H9 (cell line): ENCODE results near the gene GAK. TPM values are rescaled to one million over a fixed set of nuclear protein-coding genes. Genes with fewer than 3 reads are reported as not detected.

Experiments used
- DNase-seq: peaks from one replicate; pipeline ENCODE4 v3.0.0-alpha.2; 2017
- H2AFZ ChIP-seq: one replicate; pipeline ENCODE4 v1.6.1; 2013; ENCODE audit warnings: mild to moderate bottlenecking, low read length, control low read depth, moderate library complexity
- H2AK5ac ChIP-seq: 2 replicates; pipeline ENCODE4 v1.6.1; 2013; ENCODE audit warnings: low read length, control low read depth, mixed read lengths; ENCODE audit not compliant: insufficient read length
- H2BK120ac ChIP-seq: one replicate; pipeline ENCODE4 v1.6.1; 2013; ENCODE audit warnings: low read depth, mild to moderate bottlenecking, low read length, control low read depth, inconsistent platforms; ENCODE audit not compliant: poor library complexity, severe bottlenecking
- H2BK12ac ChIP-seq: 2 replicates; pipeline ENCODE4 v1.6.1; 2013; ENCODE audit warnings: low read length, control low read depth, mixed read lengths, low read depth; ENCODE audit not compliant: insufficient read length
- H2BK15ac ChIP-seq: 2 replicates; pipeline ENCODE4 v1.6.1; 2013; ENCODE audit warnings: low read depth, low read length, control low read depth
- H2BK20ac ChIP-seq: one replicate; pipeline ENCODE4 v1.6.1; 2013; ENCODE audit warnings: low read depth, mild to moderate bottlenecking, low read length, control low read depth, inconsistent platforms; ENCODE audit not compliant: poor library complexity, severe bottlenecking
- H2BK5ac ChIP-seq: 2 replicates; pipeline ENCODE4 v1.6.1; 2013; ENCODE audit warnings: low read length, control low read depth, mixed read lengths; ENCODE audit not compliant: insufficient read length
- H3K14ac ChIP-seq: 2 replicates; pipeline ENCODE4 v1.6.1; 2013; ENCODE audit warnings: low read length, control low read depth; ENCODE audit not compliant: insufficient read depth
- H3K18ac ChIP-seq: 2 replicates; pipeline ENCODE4 v1.6.1; 2013; ENCODE audit warnings: low read depth, mild to moderate bottlenecking, mixed read lengths, low read length, control low read depth; ENCODE audit not compliant: insufficient read length
- H3K23ac ChIP-seq: 2 replicates; pipeline ENCODE4 v1.6.1; 2013; ENCODE audit warnings: low read length, control low read depth, mixed read lengths, low read depth; ENCODE audit not compliant: insufficient read length
- H3K23me2 ChIP-seq: 2 replicates; pipeline ENCODE4 v1.6.1; 2013; ENCODE audit warnings: low read depth, mild to moderate bottlenecking, mixed read lengths, low read length, control low read depth; ENCODE audit not compliant: insufficient read length, poor library complexity, severe bottlenecking
- H3K27ac ChIP-seq: 2 replicates; pipeline ENCODE4 v1.5.1; 2013; ENCODE audit warnings: low read length, control low read depth, mixed read lengths, low read depth; ENCODE audit not compliant: insufficient read length
- H3K27me3 ChIP-seq: 2 replicates; pipeline ENCODE4 v1.6.1; 2013; ENCODE audit warnings: low read length, control low read depth, inconsistent platforms; ENCODE audit not compliant: insufficient read depth
- H3K4ac ChIP-seq: 2 replicates; pipeline ENCODE4 v1.6.1; 2013; ENCODE audit warnings: low read depth, mild to moderate bottlenecking, control low read depth, inconsistent platforms, low read length, moderate library complexity
- H3K4me1 ChIP-seq: 2 replicates; pipeline ENCODE4 v1.6.1; 2013; ENCODE audit warnings: low read length, control low read depth, inconsistent platforms; ENCODE audit not compliant: insufficient read depth
- H3K4me2 ChIP-seq: 2 replicates; pipeline ENCODE4 v1.6.1; 2013; ENCODE audit warnings: low read length, control low read depth, mixed read lengths; ENCODE audit not compliant: insufficient read length, insufficient read depth
- H3K56ac ChIP-seq: 2 replicates; pipeline ENCODE4 v1.6.1; 2013; ENCODE audit warnings: low read depth, mild to moderate bottlenecking, mixed read lengths, low read length, control low read depth; ENCODE audit not compliant: insufficient read length
- H3K79me1 ChIP-seq: 2 replicates; pipeline ENCODE4 v1.6.1; 2013; ENCODE audit warnings: low read depth, mild to moderate bottlenecking, moderate library complexity, low read length, control low read depth, inconsistent platforms; ENCODE audit not compliant: insufficient read depth, poor library complexity, severe bottlenecking
- H3K79me2 ChIP-seq: 2 replicates; pipeline ENCODE4 v1.6.1; 2013; ENCODE audit warnings: low read length, control low read depth, inconsistent platforms; ENCODE audit not compliant: insufficient read depth
- H3K9ac ChIP-seq: 2 replicates; pipeline ENCODE4 v1.6.1; 2013; ENCODE audit warnings: low read length, control low read depth, mixed read lengths; ENCODE audit not compliant: insufficient read length; ENCODE audit errors: extremely low read depth
- H3K9me3 ChIP-seq: one replicate; pipeline ENCODE4 v1.6.1; 2013; ENCODE audit warnings: low read depth, low read length, inconsistent platforms; ENCODE audit not compliant: control insufficient read depth
- H3T11ph ChIP-seq: one replicate; pipeline ENCODE4 v1.6.1; 2013; ENCODE audit warnings: mild to moderate bottlenecking, low read length, control low read depth, inconsistent platforms
- H4K20me1 ChIP-seq: one replicate; pipeline ENCODE4 v1.6.1; 2013; ENCODE audit not compliant: control insufficient read depth, insufficient read length, insufficient read depth
- H4K5ac ChIP-seq: 2 replicates; pipeline ENCODE4 v1.6.1; 2013; ENCODE audit warnings: low read depth, mild to moderate bottlenecking, mixed read lengths, low read length, control low read depth; ENCODE audit not compliant: insufficient read length
- H4K8ac ChIP-seq: replicated peaks from 2 replicates; pipeline ENCODE4 v1.6.1; 2013; ENCODE audit warnings: low read length, control low read depth, mixed read lengths, low read depth; ENCODE audit not compliant: insufficient read length
- H4K91ac ChIP-seq: 2 replicates; pipeline ENCODE4 v1.6.1; 2013; ENCODE audit warnings: low read depth, mild to moderate bottlenecking, moderate library complexity, mixed read lengths, low read length, control low read depth; ENCODE audit not compliant: insufficient read length
- H3K27ac Mint-ChIP-seq, 3 experiments: 2 replicates in 2 of 3; 3 replicates in 1 of 3; pipeline ENCODE4 v1.8.0; 2020 to 2021; ENCODE audit warnings: mixed read lengths in 3 of 3, mild to moderate bottlenecking in 1 of 3, moderate library complexity in 1 of 3
- H3K27me3 Mint-ChIP-seq: 2 replicates; pipeline ENCODE4 v1.8.0; 2021; ENCODE audit warnings: low read depth, mild to moderate bottlenecking, moderate library complexity, mixed read lengths
- H3K36me3 Mint-ChIP-seq, 3 experiments: 2 replicates in 2 of 3; 3 replicates in 1 of 3; pipeline ENCODE4 v1.8.0; 2020 to 2021; ENCODE audit warnings: low read depth in 3 of 3, mixed read lengths in 3 of 3; ENCODE audit not compliant: insufficient read depth in 1 of 3
- H3K4me1 Mint-ChIP-seq, 2 experiments: 2 replicates each; pipeline ENCODE4 v1.8.0; 2020; ENCODE audit warnings: mixed read lengths in 2 of 2
- H3K4me3 Mint-ChIP-seq, 2 experiments: 2 replicates in 1 of 2; 3 replicates in 1 of 2; pipeline ENCODE4 v1.8.0; 2020 to 2021; ENCODE audit warnings: mild to moderate bottlenecking in 2 of 2, mixed read lengths in 2 of 2, moderate library complexity in 1 of 2
- H3K9me3 Mint-ChIP-seq, 2 experiments: 2 replicates in 1 of 2; 3 replicates in 1 of 2; pipeline ENCODE4 v1.8.0; 2020; ENCODE audit warnings: mild to moderate bottlenecking in 2 of 2, mixed read lengths in 2 of 2, moderate library complexity in 1 of 2
- CTCF ChIP-seq: fragments of 200-600 bp; sonication (generic); conservative IDR thresholded peaks from 3 replicates; pipeline ENCODE4 v1.8.0; 2021; ENCODE audit warnings: antibody characterized with exemption, mild to moderate bottlenecking
- WGBS: extraction: QIAGEN DNeasy Blood & Tissue Kit; methylation state at CpG from one replicate; pipeline ENCODE4 v1.1.7; 2013; ENCODE audit warnings: missing lambda C conversion rate, low lambda C conversion rate, mixed read lengths; ENCODE audit not compliant: insufficient read length; ENCODE audit errors: extremely low coverage; 5-methylcytosine and 5-hydroxymethylcytosine counted together
- total RNA-seq: library from RNA; stranded (reverse); gene quantifications from 2 replicates; pipeline ENCODE4 v1.2.1, GENCODE V29; 2021

GAK gene
- total RNA-seq, 1 experiment from 2014 or later = 80.7 TPM

GRCh38 chr4:868421-868820 is 63.7 kb downstream of the GAK start:
- Histone ChIP-seq H4K5ac (no peak overlapping the region), H3K18ac (no peak overlapping the region), H4K91ac (no peak overlapping the region), H3K27me3 (no peaks in the 10 kb centered on the region), H2BK20ac (no peak overlapping the region), H3K9me3 (no peaks in the 10 kb centered on the region), H2AK5ac (no peak overlapping the region), H3K56ac (no peak overlapping the region), H3T11ph (no peak overlapping the region), H2BK5ac (no peak overlapping the region), H3K9ac (no peak overlapping the region), H4K20me1 (peaks cover 4% of the 10 kb centered on the region), H3K27ac (no peak overlapping the region), H3K4me2 (no peak overlapping the region), H2BK15ac (no peak overlapping the region), H3K4me1 (no peaks in the 10 kb centered on the region), H3K4ac (no peak overlapping the region), H2AFZ (no peak overlapping the region), H2BK12ac (no peak overlapping the region), H3K23ac (no peak overlapping the region), H3K14ac (no peak overlapping the region), H4K8ac (no peak overlapping the region), H2BK120ac (no peak overlapping the region), H3K23me2 (no peaks in the 10 kb centered on the region), H3K79me1 (no peaks in the 10 kb centered on the region), H3K79me2 (no peaks in the 10 kb centered on the region)
- TF ChIP-seq CTCF = no peak
- no peak overlapping the region for H3K27ac Mint-ChIP-seq
- H3K4me1 Mint-ChIP-seq = no peaks in the 10 kb centered on the region
- no peaks in the 10 kb centered on the region for H3K27me3 Mint-ChIP-seq
- H3K36me3 Mint-ChIP-seq = peaks cover 17 to 48% (median 38%) of the 10 kb centered on the region in 3 experiments
- no peaks in the 10 kb centered on the region; a peak in 1 of 5 replicates for H3K9me3 Mint-ChIP-seq
- DNase-seq = no peak
- no CpG with 5 or more reads among the region's 21 CpGs for WGBS
- H3K4me3 Mint-ChIP-seq = no peak overlapping the region
